ENCODE results near the gene USP3. TPM values are rescaled to one million over a fixed set of nuclear protein-coding genes. Genes with fewer than 3 reads are reported as not detected.

USP3 gene
- total and polyA plus RNA-seq, 2 donors (not counting 1 experiment from before 2014, with no cell fraction given) = 43.4 to 152 TPM

DNA sequence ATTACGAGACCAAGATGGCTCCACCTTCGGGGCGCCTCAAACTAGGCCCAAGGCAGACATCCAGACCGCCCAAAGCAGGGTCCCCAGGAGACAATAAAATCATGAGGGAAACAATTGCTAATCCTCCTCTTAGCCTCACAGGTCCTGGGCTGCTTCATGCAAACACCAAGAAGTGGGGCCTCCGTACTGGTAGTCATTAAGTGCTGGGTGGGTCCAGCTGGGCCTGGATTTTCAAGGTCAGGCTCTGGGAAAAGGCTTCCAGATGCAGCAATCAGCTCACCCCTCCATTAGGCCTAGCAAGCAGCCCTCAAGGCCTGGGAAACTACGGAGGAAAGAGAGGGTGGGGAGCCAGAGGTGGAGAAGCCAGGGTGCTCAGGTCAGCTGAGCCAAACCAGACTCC is 93.4 kb downstream of the USP3 start:
- H3K4me1 Mint-ChIP-seq = peaks cover 85% of the 10 kb centered on the region
- no peak overlapping the region for H3K4me2 ChIP-seq (replicated peaks; ENCODE audit: low read depth, low read length, poor library complexity, severe bottlenecking)
- 98% methylated on average over 4 of the region's 6 CpGs for WGBS (ENCODE audit: insufficient coverage)
- H3K9me3 Mint-ChIP-seq (ENCODE audit: insufficient read depth) = no peaks in the 10 kb centered on the region
- H3K4me3 ChIP-seq (ENCODE audit: control extremely low read depth in 1 of 5, extremely low read depth in 1 of 5, insufficient read depth in 1 of 5, low read depth in 2 of 5, low read length in 4 of 5) = no peak overlapping the region
- peak overlapping the region in 1 of 2 donors; percentile 76 for H3K27ac ChIP-seq (ENCODE audit: low read length in 2 of 2)
- ChIA-PET POLR2A (interaction anchor here (1.0 kb wide), 1 partner anchor 131 kb away, joined by 5 read pairs; no protein-coding TSS in a partner anchor), CTCF (interaction anchor here (0.9 to 4.9 kb wide), 4 partner anchors 12 to 132 kb away, joined by 3 to 35 read pairs (median 20); no protein-coding TSS in a partner anchor)
- H3K9me3 ChIP-seq (ENCODE audit: control extremely low read depth in 1 of 3, control insufficient read depth in 2 of 3, insufficient read depth in 1 of 3, low read length in 2 of 3) = no peaks in the 10 kb centered on the region
- no peaks in the 10 kb centered on the region for H4K20me1 ChIP-seq (ENCODE audit: control insufficient read depth, insufficient read depth, low read length, poor library complexity, severe bottlenecking)
- TF ChIP-seq, protein P1, sequence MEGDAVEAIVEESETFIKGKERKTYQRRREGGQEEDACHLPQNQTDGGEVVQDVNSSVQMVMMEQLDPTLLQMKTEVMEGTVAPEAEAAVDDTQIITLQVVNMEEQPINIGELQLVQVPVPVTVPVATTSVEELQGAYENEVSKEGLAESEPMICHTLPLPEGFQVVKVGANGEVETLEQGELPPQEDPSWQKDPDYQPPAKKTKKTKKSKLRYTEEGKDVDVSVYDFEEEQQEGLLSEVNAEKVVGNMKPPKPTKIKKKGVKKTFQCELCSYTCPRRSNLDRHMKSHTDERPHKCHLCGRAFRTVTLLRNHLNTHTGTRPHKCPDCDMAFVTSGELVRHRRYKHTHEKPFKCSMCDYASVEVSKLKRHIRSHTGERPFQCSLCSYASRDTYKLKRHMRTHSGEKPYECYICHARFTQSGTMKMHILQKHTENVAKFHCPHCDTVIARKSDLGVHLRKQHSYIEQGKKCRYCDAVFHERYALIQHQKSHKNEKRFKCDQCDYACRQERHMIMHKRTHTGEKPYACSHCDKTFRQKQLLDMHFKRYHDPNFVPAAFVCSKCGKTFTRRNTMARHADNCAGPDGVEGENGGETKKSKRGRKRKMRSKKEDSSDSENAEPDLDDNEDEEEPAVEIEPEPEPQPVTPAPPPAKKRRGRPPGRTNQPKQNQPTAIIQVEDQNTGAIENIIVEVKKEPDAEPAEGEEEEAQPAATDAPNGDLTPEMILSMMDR (IDR thresholded peaks at IDR 0.05) = no peak
- no peak for TF ChIP-seq EZH2 (IDR thresholded peaks at IDR 0.05; ENCODE audit: borderline replicate concordance, insufficient read depth, low read depth, low read length, poor library complexity, severe bottlenecking)
- H3K27me3 Mint-ChIP-seq = no peaks in the 10 kb centered on the region
- H2AFZ ChIP-seq (ENCODE audit: insufficient read depth, low read depth, low read length, poor library complexity, severe bottlenecking) = no peak overlapping the region
- peaks cover 51 to 65% of the 10 kb centered on the region in 2 donors for H3K4me1 ChIP-seq (ENCODE audit: control insufficient read depth in 2 of 2, insufficient read depth in 2 of 2, low read length in 2 of 2)
- no peaks in the 10 kb centered on the region for H3K79me2 ChIP-seq (ENCODE audit: control insufficient read depth, insufficient read depth, low read length)
- H3K9ac ChIP-seq (ENCODE audit: low read length) = no peak overlapping the region
- peaks cover 0 to 7% of the 10 kb centered on the region in 2 experiments for H3K36me3 ChIP-seq (replicated peaks in 1 of 2; ENCODE audit: control extremely low read depth in 1 of 2, control insufficient read depth in 1 of 2, extremely low read depth in 1 of 2, insufficient read depth in 2 of 2, low read length in 1 of 2)
- H3K27ac Mint-ChIP-seq = peak overlapping the region; percentile 50
- H3K27me3 ChIP-seq (replicated peaks in 1 of 4; ENCODE audit: control extremely low read depth in 1 of 4, control insufficient read depth in 3 of 4, insufficient read depth in 4 of 4, low read length in 3 of 4) = no peaks in the 10 kb centered on the region
- DNase-seq (no peak), ATAC-seq (ENCODE audit: low read depth) (no peak)
- intact Hi-C loops (cut with micrococcal nuclease) = loop anchor here (10.0 kb wide), 1 partner anchor 53 kb away; no protein-coding TSS in a partner anchor
- H3K4me3 Mint-ChIP-seq = no peak overlapping the region

Measured in B cell (primary cell).